Spleen (tissue), 7 donors: ENCODE measurements around the gene OSBPL8.

ENCODE experiments used
- CTCF ChIP-seq, 11 experiments: fragments of 200-600 bp in 7 of 11; fragments of 450-650 bp in 4 of 11; sonication (generic) in 4 of 11; IDR thresholded peaks in 8 of 11; conservative IDR thresholded peaks in 3 of 11; 1 replicate in 7 of 11; 2 replicates in 4 of 11; pipeline versions ENCODE4 v1.4.0 to v1.8.0; 2016 to 2021; ENCODE audit warnings: antibody characterized with exemption in 11 of 11, inconsistent platforms in 4 of 11, mild to moderate bottlenecking in 1 of 11
- POLR2AphosphoS5 ChIP-seq, 3 donors: sonication (generic); formaldehyde crosslinking; IDR thresholded peaks; one replicate each; pipeline ENCODE4 v1.5.1; 2017; ENCODE audit warnings: antibody characterized with exemption in 3 of 3
- donor health status: DM: no; HTN: no; CAD: no; lungs with moderate emphysema.
- donor health status: DM: no; HTN: no; CAD: no.
- donor health status: DM: no; HTN: no; CAD: no.

GRCh38 chr12:76531056-76531455 is 28.5 kb downstream of the OSBPL8 start:
- TF ChIP-seq CTCF (IDR thresholded peaks at IDR 0.05 in 8 of 11, conservative IDR thresholded peaks at IDR 0.05 in 3 of 11) (no peak), POLR2AphosphoS5 (IDR thresholded peaks at IDR 0.05) (no peak)
